ENCODE data around the gene STARD3NL. TPM values are rescaled to one million over a fixed set of nuclear protein-coding genes. Genes with fewer than 3 reads are reported as not detected.

Gene STARD3NL
- 80.2 and 85.4 TPM in 2 replicates for total RNA-seq

GRCh38 chr7:38178004-38178694, at the start of gene STARD3NL:
Gene STARD3NL (plus strand): TSS chr7:38178245. CDS start chr7:38207505, 29,260 bp downstream.

GRCh38 chr7:38273286-38273995, 95.4 kb downstream of the STARD3NL start, which contains the start of gene TARP:
Gene TARP (minus strand): TSS chr7:38273636.

